CD4-positive, alpha-beta T cell (primary cell): Measurements from ENCODE around the gene ZEB1. TPM values are rescaled to one million over a fixed set of nuclear protein-coding genes. Genes with fewer than 3 reads are reported as not detected.

Source experiments
- ATAC-seq: fragments of 200-7000 bp; cut with Tn5 transposase; one replicate; pipeline ENCODE4 v1.10.0; 2022; ENCODE audit warnings: mild to moderate bottlenecking; ENCODE audit not compliant: poor library complexity
- CTCF ChIA-PET: fragments of 350-600 bp; sonication (Branson Sonifier 250); formaldehyde crosslinking; loops from one replicate; lab custom pipeline; 2021; ENCODE audit warnings: antibody characterized with exemption, inconsistent platforms; lab: Charles Lee
- POLR2A ChIA-PET: fragments of 350-600 bp; sonication (Branson Sonifier 250); formaldehyde crosslinking; loops from one replicate; lab custom pipeline; 2021; ENCODE audit warnings: antibody characterized with exemption, inconsistent platforms; lab: Charles Lee
- DNase-seq, 14 experiments: peaks; one replicate each; pipeline ENCODE4 v3.0.0-alpha.2; 2013 to 2020; ENCODE audit warnings: mixed read lengths in 2 of 14
- H3K27ac ChIP-seq, 2 donors: one replicate each; pipeline versions ENCODE4 v1.5.1 to v1.7.0; 2013; ENCODE audit warnings: low read length in 2 of 2, low read depth in 1 of 2, mild to moderate bottlenecking in 1 of 2
- H3K27me3 ChIP-seq, 2 experiments: 1 replicate in 1 of 2; 2 replicates in 1 of 2; pipeline versions ENCODE4 v1.6.1 to v1.7.0; 2013; ENCODE audit warnings: low read length in 2 of 2, control low read depth in 1 of 2, mild to moderate bottlenecking in 1 of 2, moderate library complexity in 1 of 2; ENCODE audit not compliant: insufficient read depth in 2 of 2, control insufficient read depth in 1 of 2
- H3K36me3 ChIP-seq: one replicate; pipeline ENCODE4 v1.6.1; 2013; ENCODE audit warnings: low read length, control low read depth; ENCODE audit not compliant: insufficient read depth
- H3K4me1 ChIP-seq: one replicate; pipeline ENCODE4 v1.6.1; 2013; ENCODE audit warnings: low read length, control low read depth; ENCODE audit not compliant: insufficient read depth
- H3K4me3 ChIP-seq: one replicate; pipeline ENCODE4 v1.5.1; 2013; ENCODE audit warnings: mild to moderate bottlenecking, low read length, moderate library complexity
- H3K9me3 ChIP-seq, 2 experiments: 1 replicate in 1 of 2; 2 replicates in 1 of 2; pipeline versions ENCODE4 v1.6.1 to v1.7.0; 2013; ENCODE audit warnings: low read length in 2 of 2, mild to moderate bottlenecking in 2 of 2, control low read depth in 1 of 2, moderate library complexity in 1 of 2; ENCODE audit not compliant: control insufficient read depth in 1 of 2, insufficient read depth in 1 of 2
- H3K27ac Mint-ChIP-seq: one replicate; pipeline ENCODE4 v1.8.0; 2020; ENCODE audit warnings: mixed read lengths
- H3K27me3 Mint-ChIP-seq: one replicate; pipeline ENCODE4 v1.8.0; 2021; ENCODE audit warnings: mixed read lengths
- H3K36me3 Mint-ChIP-seq: one replicate; pipeline ENCODE4 v1.8.0; 2021; ENCODE audit warnings: low read depth, mixed read lengths
- H3K4me1 Mint-ChIP-seq: one replicate; pipeline ENCODE4 v1.8.0; 2021; ENCODE audit warnings: low read depth, mixed read lengths
- H3K4me3 Mint-ChIP-seq: one replicate; pipeline ENCODE4 v1.8.0; 2020; ENCODE audit warnings: mild to moderate bottlenecking, mixed read lengths
- H3K9me3 Mint-ChIP-seq: one replicate; pipeline ENCODE4 v1.8.0; 2020; ENCODE audit warnings: mixed read lengths
- intact Hi-C, 2 experiments: fragments of 100-400 bp; cut with DNase I in 1 of 2; cut with micrococcal nuclease in 1 of 2; formaldehyde crosslinking; loops; one replicate each; pipeline versions ENCODE4 v1.15.1 to v1.9.0; 2023 to 2025; cut with DNase I, micrococcal nuclease
- total RNA-seq, 174 experiments: library from RNA in 2 of 174; stranded (reverse) in 2 of 174; gene quantifications; one replicate each; pipeline ENCODE4 v1.2.3 and lab custom pipeline; 2021 to 2026
- TF ChIP-seq, protein P1 (sequence below): fragments of 200-600 bp; IDR thresholded peaks from one replicate; pipeline ENCODE4 v1.8.0; 2022; ENCODE audit warnings: antibody characterized with exemption, mild to moderate bottlenecking

The ZEB1 gene
- total RNA-seq, 2 experiments from 2014 or later: 132 to 134 TPM

- peaks cover 53% of the 10 kb centered on the region for H3K36me3 ChIP-seq
- Mint-ChIP-seq H3K9me3 (no peaks in the 10 kb centered on the region), H3K27me3 (no peaks in the 10 kb centered on the region), H3K36me3 (peaks cover 70% of the 10 kb centered on the region), H3K27ac (no peak overlapping the region), H3K4me1 (no peaks in the 10 kb centered on the region), H3K4me3 (no peak overlapping the region)
- no peak for ATAC-seq
- no peak for DNase-seq
- H3K4me1 ChIP-seq: no peaks in the 10 kb centered on the region
- ChIA-PET POLR2A (interaction anchor here (1.2 kb wide), 1 partner anchor 11 kb away, joined by 3 read pairs; no protein-coding TSS in a partner anchor), CTCF (interaction anchor here (0.6 kb wide), 1 partner anchor 420 kb away, joined by 4 read pairs; no protein-coding TSS in a partner anchor)
- H3K27ac ChIP-seq: no peak overlapping the region
- H3K4me3 ChIP-seq: no peak overlapping the region
- no peaks in the 10 kb centered on the region for H3K9me3 ChIP-seq
- no peaks in the 10 kb centered on the region for H3K27me3 ChIP-seq
- intact Hi-C loops: no loop called here
- TF ChIP-seq, protein P1, sequence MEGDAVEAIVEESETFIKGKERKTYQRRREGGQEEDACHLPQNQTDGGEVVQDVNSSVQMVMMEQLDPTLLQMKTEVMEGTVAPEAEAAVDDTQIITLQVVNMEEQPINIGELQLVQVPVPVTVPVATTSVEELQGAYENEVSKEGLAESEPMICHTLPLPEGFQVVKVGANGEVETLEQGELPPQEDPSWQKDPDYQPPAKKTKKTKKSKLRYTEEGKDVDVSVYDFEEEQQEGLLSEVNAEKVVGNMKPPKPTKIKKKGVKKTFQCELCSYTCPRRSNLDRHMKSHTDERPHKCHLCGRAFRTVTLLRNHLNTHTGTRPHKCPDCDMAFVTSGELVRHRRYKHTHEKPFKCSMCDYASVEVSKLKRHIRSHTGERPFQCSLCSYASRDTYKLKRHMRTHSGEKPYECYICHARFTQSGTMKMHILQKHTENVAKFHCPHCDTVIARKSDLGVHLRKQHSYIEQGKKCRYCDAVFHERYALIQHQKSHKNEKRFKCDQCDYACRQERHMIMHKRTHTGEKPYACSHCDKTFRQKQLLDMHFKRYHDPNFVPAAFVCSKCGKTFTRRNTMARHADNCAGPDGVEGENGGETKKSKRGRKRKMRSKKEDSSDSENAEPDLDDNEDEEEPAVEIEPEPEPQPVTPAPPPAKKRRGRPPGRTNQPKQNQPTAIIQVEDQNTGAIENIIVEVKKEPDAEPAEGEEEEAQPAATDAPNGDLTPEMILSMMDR: no peak
These were observed 207.2 kb downstream of the ZEB1 start for GRCh38 chr10:31526178-31526577.

DNA sequence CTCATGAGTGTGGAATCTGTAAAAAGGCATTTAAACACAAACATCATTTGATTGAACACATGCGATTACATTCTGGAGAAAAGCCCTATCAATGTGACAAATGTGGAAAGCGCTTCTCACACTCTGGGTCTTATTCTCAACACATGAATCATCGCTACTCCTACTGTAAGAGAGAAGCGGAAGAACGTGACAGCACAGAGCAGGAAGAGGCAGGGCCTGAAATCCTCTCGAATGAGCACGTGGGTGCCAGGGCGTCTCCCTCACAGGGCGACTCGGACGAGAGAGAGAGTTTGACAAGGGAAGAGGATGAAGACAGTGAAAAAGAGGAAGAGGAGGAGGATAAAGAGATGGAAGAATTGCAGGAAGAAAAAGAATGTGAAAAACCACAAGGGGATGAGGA lies 207.7 kb downstream of the ZEB1 start:
- peaks cover 65% of the 10 kb centered on the region for H3K36me3 Mint-ChIP-seq
- H3K36me3 ChIP-seq: peaks cover 48% of the 10 kb centered on the region
- no peak overlapping the region for H3K4me3 ChIP-seq
- POLR2A ChIA-PET: interaction anchor here (1.2 kb wide), 1 partner anchor 10 kb away, joined by 3 read pairs; no protein-coding TSS in a partner anchor
- no peak overlapping the region for H3K27ac ChIP-seq
- no peak overlapping the region for H3K4me3 Mint-ChIP-seq
- no peak for ATAC-seq
- intact Hi-C loops: no loop called here
- no peak overlapping the region for H3K27ac Mint-ChIP-seq
- H3K9me3 Mint-ChIP-seq: no peaks in the 10 kb centered on the region
- H3K4me1 ChIP-seq: no peaks in the 10 kb centered on the region
- no peak for DNase-seq
- CTCF ChIA-PET: no interaction called here
- H3K27me3 ChIP-seq: no peaks in the 10 kb centered on the region
- H3K4me1 Mint-ChIP-seq: no peaks in the 10 kb centered on the region
- no peaks in the 10 kb centered on the region for H3K9me3 ChIP-seq
- no peaks in the 10 kb centered on the region for H3K27me3 Mint-ChIP-seq
- TF ChIP-seq, protein P1: no peak

- TF ChIP-seq, protein P1: no peak
- ATAC-seq: no peak
- POLR2A ChIA-PET: no interaction called here
These were observed 209.8 kb downstream of the ZEB1 start for GRCh38 chr10:31528831-31529230.

More at GRCh38 chr10:31528831-31529230, 209.8 kb downstream of the ZEB1 start:
- Mint-ChIP-seq H3K4me1 (no peaks in the 10 kb centered on the region), H3K27me3 (no peaks in the 10 kb centered on the region), H3K27ac (no peak overlapping the region), H3K4me3 (no peak overlapping the region), H3K9me3 (peaks cover 2% of the 10 kb centered on the region), H3K36me3 (peaks cover 44% of the 10 kb centered on the region)
- Histone ChIP-seq H3K9me3 (no peaks in the 10 kb centered on the region), H3K36me3 (peaks cover 30% of the 10 kb centered on the region), H3K27ac (no peak overlapping the region), H3K27me3 (no peaks in the 10 kb centered on the region), H3K4me3 (no peak overlapping the region), H3K4me1 (no peaks in the 10 kb centered on the region)
- intact Hi-C loops: no loop called here
- DNase-seq: peak in 1 of 14 experiments; percentile 2
- CTCF ChIA-PET: no interaction called here
